Esophagus (tissue), 2 donors: Measurements from ENCODE around the gene GGTLC2. TPM values are rescaled to one million over a fixed set of nuclear protein-coding genes. Genes with fewer than 3 reads are reported as not detected.
"Not testable (repeated sequence)": the region's sequence is repeated elsewhere in the genome, so short reads cannot be mapped to it uniquely, and the experiment has no call there.

ENCODE experiments used
- H3K27ac ChIP-seq, 2 donors: one replicate each; pipeline ENCODE4 v1.5.1; 2013; ENCODE audit warnings: low read depth in 2 of 2, mild to moderate bottlenecking in 2 of 2, inconsistent platforms in 1 of 2, low read length in 1 of 2, moderate library complexity in 1 of 2
- H3K27me3 ChIP-seq, 2 donors: one replicate each; pipeline ENCODE4 v1.6.1; 2013; ENCODE audit warnings: low read length in 2 of 2, control low read depth in 1 of 2, mild to moderate bottlenecking in 1 of 2; ENCODE audit not compliant: insufficient read depth in 2 of 2, control insufficient read depth in 1 of 2
- H3K36me3 ChIP-seq, 2 donors: one replicate each; pipeline ENCODE4 v1.6.1; 2013; ENCODE audit warnings: low read length in 1 of 2; ENCODE audit not compliant: control insufficient read depth in 2 of 2, insufficient read depth in 2 of 2
- H3K4me1 ChIP-seq, 2 donors: one replicate each; pipeline ENCODE4 v1.6.1; 2013; ENCODE audit warnings: low read length in 1 of 2; ENCODE audit not compliant: control insufficient read depth in 2 of 2, insufficient read depth in 2 of 2
- H3K4me3 ChIP-seq, 2 donors: one replicate each; pipeline ENCODE4 v1.5.1; 2013; ENCODE audit warnings: low read length in 2 of 2, mild to moderate bottlenecking in 2 of 2, low read depth in 1 of 2, moderate library complexity in 1 of 2
- H3K9me3 ChIP-seq, 2 donors: one replicate each; pipeline ENCODE4 v1.6.1; 2013; ENCODE audit warnings: mild to moderate bottlenecking in 2 of 2, low read depth in 1 of 2, low read length in 1 of 2, moderate library complexity in 1 of 2; ENCODE audit not compliant: control insufficient read depth in 2 of 2, insufficient read depth in 1 of 2
- WGBS, 2 donors: extraction: QIAGEN DNeasy Blood & Tissue Kit; methylation state at CpG; one replicate each; pipeline ENCODE4 v1.1.7; 2013; 5-methylcytosine and 5-hydroxymethylcytosine counted together
- polyA plus RNA-seq, 2 donors: library from polyadenylated mRNA; stranded (reverse); fragments of 200-250 nt; gene quantifications; one replicate each; pipeline ENCODE4 v1.2.3, GENCODE V29; 2013
- donor health status: healthy with polysubstance abuse.
- donor health status: Bipolar disorder and iron deficiency.

The GGTLC2 gene
- polyA plus RNA-seq, 2 donors, result not detected

DNA sequence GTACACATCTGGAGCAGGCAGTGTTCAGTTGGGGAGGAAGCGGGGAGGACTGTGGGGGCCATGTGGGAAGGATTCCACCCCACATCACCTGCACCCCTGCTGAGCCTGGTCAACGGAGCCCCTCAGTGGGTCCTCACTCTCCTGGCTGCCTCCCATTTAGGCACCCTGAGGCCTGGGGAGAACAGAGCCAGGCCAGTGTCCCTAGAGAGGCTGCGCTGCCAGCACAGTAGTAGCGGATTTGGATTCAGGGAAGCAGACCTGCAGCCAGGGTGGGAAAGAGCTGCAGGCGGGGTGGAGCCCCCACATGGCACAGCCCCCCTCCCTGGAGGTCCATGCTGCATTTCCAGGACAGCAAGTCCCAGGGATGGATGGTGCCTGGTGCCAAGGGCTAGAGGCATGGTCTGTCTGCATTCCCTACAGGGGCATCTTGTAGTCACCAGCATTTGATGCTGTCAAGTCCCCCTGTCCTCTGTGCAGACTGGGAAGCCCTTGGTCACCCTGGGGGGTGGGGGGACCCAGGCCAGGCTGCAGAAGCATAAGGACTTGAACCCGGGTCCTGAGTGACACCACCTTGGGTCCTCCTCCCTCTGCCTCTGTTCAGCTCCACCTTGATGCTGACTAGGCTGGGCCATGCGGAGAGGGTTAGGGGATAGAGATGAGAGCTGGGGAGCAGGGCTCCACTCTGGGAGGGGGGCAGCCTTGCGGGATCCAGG lies 6.5 kb downstream of the GGTLC2 start:
- H3K27me3 ChIP-seq, H3K4me3 ChIP-seq, H3K9me3 ChIP-seq, H3K4me1 ChIP-seq, H3K27ac ChIP-seq, H3K36me3 ChIP-seq: not testable (repeated sequence)
- 70 to 80% methylated on average over 6 to 7 of the region's 8 CpGs for WGBS, 2 donors

DNA sequence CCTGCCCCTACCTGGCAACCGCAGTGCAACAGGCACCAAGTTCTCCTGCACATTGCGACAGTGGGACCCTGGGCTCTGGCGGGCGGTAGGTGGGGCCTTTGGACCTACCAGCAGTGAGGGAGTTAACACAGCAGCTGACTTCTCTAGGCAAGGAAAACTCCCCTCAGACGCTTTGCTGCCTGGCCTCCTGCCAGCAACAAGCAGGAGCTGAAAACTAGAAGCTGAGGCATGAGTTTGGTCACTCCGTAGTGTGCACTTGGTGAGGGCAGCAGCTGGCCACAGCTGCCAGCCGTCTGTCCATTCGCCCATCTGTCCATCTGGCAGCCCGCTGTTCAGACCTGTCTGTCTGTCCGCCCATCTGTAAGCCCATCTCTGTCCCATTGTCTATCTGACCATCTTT lies 7.2 kb downstream of the GGTLC2 start:
- H3K4me3 ChIP-seq, H3K9me3 ChIP-seq, H3K27ac ChIP-seq, H3K36me3 ChIP-seq, H3K27me3 ChIP-seq, H3K4me1 ChIP-seq: not testable (repeated sequence)
- whole genome bisulfite sequencing, 2 donors, result 27 to 44% methylated on average over 7 to 10 of the region's 10 CpGs

- not testable (repeated sequence) for H3K36me3 ChIP-seq, H3K4me1 ChIP-seq, H3K4me3 ChIP-seq, H3K27me3 ChIP-seq, H3K9me3 ChIP-seq, H3K27ac ChIP-seq
- 46 to 55% methylated on average over 12 of the region's 12 CpGs for WGBS, 2 donors
Measured at GRCh38 chr22:22652102-22652501, 7.7 kb downstream of the GGTLC2 start.

GRCh38 chr22:22652573-22652972 lies 8.2 kb downstream of the GGTLC2 start:
- 62 to 74% methylated on average over 5 to 6 of the region's 6 CpGs for WGBS, 2 donors
- H3K27ac ChIP-seq, result not testable (repeated sequence)

DNA sequence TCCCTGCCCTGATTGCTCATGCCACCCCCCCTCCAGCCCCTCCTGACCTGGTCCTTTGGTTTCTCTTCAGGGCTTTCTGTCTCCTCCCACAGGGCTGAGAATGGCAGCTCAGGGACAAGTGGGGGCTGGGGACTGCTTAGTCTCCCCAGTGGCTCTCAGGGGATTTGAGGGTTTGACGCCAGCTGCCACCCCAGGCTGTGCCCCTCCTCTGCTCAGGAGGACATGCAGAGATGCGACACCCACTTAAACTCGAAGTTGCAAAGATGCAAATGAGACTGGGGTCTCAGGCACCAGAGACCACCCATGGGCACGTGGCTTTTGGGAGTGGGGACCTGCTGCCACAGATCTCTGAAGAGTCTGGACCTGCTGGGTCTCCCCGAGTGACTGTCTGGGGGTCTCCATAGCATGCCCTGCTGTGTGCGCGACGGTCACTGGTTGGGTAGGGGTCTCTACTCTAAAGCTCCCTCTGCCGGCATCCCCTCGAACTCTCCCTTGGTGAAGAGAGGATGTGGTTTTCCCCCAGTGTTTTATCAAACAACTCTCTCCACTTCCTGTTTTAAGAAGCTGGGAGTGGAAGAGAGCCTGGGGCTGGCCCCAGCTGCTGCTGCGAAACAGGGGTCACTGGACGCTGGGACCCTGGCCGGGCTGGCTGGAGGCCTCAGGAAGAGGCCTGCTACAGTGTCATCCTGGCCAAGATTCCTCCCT lies 9.4 kb downstream of the GGTLC2 start:
- H3K36me3 ChIP-seq, H3K9me3 ChIP-seq, H3K27me3 ChIP-seq, H3K4me3 ChIP-seq, H3K4me1 ChIP-seq, H3K27ac ChIP-seq: not testable (repeated sequence)
- WGBS, 2 donors, result 26 to 32% methylated on average over 4 to 8 of the region's 13 CpGs

More at GRCh38 chr22:22652573-22652972, 8.2 kb downstream of the GGTLC2 start:
- not testable (repeated sequence) for H3K4me3 ChIP-seq, H3K9me3 ChIP-seq, H3K27me3 ChIP-seq, H3K36me3 ChIP-seq, H3K4me1 ChIP-seq

- H3K4me3 ChIP-seq, result no peak overlapping the region
- no peaks in the 10 kb centered on the region for H3K9me3 ChIP-seq
- H3K27ac ChIP-seq, result no peak overlapping the region
- 66 to 78% methylated on average over 8 of the region's 8 CpGs for WGBS, 2 donors
- H3K4me1 ChIP-seq, result no peaks in the 10 kb centered on the region
- no peaks in the 10 kb centered on the region for H3K36me3 ChIP-seq
- peaks cover 0 to 3% of the 10 kb centered on the region in 2 donors for H3K27me3 ChIP-seq
Measured at GRCh38 chr22:22655452-22656290, 11.3 kb downstream of the GGTLC2 start.

GRCh38 chr22:22657712-22658111 lies 13.3 kb downstream of the GGTLC2 start:
- H3K4me3 ChIP-seq, result no peak overlapping the region
- no peaks in the 10 kb centered on the region for H3K36me3 ChIP-seq
- H3K9me3 ChIP-seq, result no peaks in the 10 kb centered on the region
- H3K27me3 ChIP-seq, result peaks cover 0 to 3% of the 10 kb centered on the region in 2 donors
- H3K27ac ChIP-seq, result no peak overlapping the region
- no peaks in the 10 kb centered on the region for H3K4me1 ChIP-seq
- WGBS, 2 donors, result 77 to 91% methylated on average over 1 of the region's 1 CpG

DNA sequence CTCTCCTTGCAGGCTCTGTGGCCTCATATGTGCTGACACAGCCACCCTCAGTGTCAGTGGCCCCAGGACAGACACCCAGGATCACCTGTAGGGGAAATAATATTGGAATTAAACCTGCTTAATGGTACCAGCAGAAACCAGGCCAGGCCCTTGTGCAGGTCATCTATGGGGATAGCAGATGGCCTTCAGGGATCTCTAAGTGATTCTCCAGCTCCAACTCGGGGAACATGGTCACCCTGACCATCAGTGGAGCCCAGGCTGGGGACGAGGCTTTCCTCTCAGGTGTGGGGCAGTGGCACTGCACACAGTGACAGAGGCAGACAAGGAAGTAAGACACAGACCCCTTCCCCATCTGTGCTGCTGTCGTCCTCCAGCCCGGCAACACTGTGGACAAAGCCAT lies 16.9 kb downstream of the GGTLC2 start:
- H3K4me3 ChIP-seq, result no peak overlapping the region
- H3K4me1 ChIP-seq, result no peaks in the 10 kb centered on the region
- H3K9me3 ChIP-seq, result no peaks in the 10 kb centered on the region
- WGBS, 2 donors, result 84 to 88% methylated on average over 4 of the region's 4 CpGs
- no peaks in the 10 kb centered on the region for H3K36me3 ChIP-seq
- peaks cover 0 to under 1% of the 10 kb centered on the region in 2 donors for H3K27me3 ChIP-seq
- no peak overlapping the region for H3K27ac ChIP-seq

DNA sequence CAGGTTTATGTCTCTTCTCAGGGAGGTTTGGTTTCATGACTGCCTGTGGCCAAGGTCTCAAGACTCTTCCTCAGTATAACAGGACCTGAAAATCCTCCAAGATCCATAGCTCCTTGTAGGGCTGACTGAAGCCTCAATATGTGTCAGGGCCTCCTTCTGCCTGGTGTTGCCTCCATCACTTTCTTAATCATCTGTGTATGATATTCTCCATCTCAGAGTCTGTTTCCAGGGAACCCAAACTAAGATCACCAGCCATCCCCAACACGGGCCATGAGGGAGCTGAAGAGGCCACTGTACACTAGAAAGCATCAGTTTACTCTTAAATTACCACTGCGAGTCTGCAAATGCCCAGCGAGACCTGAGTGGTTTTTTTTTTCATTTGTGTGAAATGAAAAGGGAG lies 17.7 kb downstream of the GGTLC2 start:
- no peaks in the 10 kb centered on the region for H3K36me3 ChIP-seq
- 82 to 85% methylated on average over 3 of the region's 3 CpGs for WGBS, 2 donors
- no peak overlapping the region for H3K4me3 ChIP-seq
- no peaks in the 10 kb centered on the region for H3K27me3 ChIP-seq
- no peaks in the 10 kb centered on the region for H3K9me3 ChIP-seq
- H3K4me1 ChIP-seq, result no peaks in the 10 kb centered on the region
- no peak overlapping the region for H3K27ac ChIP-seq
